T-helper 1 cell treated with Interleukin-12 subunit alpha and Interleukin-12 subunit beta and Interleukin-4 antibody, amounts not matched to agents 30 ng/mL and 1 ng/mL, for 36 hours (primary cell): ENCODE data around the gene ITGA6. TPM values are rescaled to one million over a fixed set of nuclear protein-coding genes. Genes with fewer than 3 reads are reported as not detected.

Experiments used
- intact Hi-C: fragments of 100-400 bp; cut with micrococcal nuclease; formaldehyde crosslinking; loops from one replicate; pipeline ENCODE4 v1.15.1; 2024
- total RNA-seq: library from RNA; stranded (reverse); gene quantifications from 2 replicates; pipeline ENCODE4 v1.2.3, GENCODE V29; 2022

ITGA6 gene
- total RNA-seq, 1 donor from 2014 or later, result 36.5 TPM

DNA sequence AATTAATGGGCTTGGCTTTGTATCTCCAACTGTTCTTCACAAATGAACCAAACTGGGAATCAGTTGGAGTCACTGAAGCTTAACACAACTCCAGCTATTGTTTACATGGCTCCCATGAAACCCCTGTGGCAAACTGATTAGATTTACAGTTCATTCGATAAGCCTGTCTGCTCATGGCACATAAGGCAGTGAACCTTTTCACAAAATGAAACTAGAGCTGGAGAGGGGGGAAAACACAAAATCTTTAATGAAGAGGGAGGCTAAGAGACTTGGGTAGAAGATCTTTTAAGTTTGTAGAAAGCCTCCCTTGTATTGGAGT lies 11.6 kb upstream of the ITGA6 start:
- intact Hi-C loops, result no loop called here

DNA sequence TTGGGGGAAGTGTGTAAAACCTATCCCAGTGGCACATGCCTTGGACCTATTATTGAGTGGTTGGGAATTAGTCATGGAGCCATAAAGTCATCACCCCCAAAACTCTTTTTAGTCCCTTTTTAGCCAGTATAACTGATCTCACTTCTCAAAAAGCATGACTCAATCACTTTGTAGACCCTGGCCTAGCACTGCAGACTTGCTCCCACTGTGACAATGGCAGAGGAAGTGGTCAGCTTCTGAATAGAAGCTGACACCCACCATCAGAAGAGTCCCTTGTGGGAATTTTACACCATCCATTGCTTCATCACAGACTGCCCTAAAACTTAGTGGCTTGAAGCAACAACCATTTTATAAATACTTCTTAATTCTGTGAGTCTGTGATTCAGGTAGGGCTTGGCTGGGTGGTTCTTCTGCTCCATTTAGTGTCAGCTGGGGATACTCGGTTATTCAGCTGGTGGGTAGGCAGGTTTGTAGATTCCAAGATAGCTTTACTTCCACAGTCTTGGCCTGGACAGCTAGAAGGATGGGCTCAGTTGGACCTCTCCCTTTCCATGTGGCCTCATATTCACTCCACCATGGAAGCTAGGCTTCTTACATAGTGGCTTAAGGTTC lies 10.8 kb upstream of the ITGA6 start:
- intact Hi-C loops, result no loop called here

DNA sequence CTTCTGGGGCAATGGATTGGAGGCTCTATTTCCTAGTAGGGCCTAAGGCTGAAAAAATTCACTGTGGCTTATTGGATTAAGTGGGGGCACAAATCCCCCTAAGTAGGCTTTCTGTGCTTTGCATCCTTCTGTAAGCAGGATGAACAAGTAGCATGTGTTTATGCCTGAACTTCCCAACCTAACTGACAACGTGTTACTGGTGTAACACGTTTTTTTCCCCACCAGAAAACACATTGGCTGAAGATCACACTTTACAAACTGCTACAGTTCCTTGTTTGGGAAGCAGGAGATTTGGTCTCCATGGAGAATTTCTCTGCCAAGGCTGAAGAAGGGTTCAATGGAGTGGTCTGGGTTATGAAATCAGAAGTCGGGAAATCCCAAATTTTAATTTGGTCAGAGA lies 7.2 kb upstream of the ITGA6 start:
- intact Hi-C loops, result no loop called here

DNA sequence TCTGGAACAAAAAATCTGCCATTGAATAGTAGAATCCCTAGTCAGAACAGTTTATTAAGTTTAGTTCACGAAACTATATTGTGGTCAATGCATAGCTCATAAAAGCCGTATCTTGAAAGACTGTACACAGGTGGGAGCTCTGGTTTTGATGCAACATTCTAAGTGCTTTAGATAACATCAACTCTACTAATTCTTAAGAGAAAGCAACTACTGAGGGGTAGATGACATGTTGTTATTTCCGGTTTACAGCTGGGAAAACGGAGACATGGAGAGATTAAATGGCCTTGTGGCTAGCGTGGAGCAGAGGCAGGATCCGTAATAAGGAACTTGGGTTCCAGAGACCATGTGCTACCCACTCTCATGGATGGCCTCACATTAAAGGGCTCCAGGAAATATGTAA lies 4.2 kb upstream of the ITGA6 start:
- intact Hi-C loops, result no loop called here

DNA sequence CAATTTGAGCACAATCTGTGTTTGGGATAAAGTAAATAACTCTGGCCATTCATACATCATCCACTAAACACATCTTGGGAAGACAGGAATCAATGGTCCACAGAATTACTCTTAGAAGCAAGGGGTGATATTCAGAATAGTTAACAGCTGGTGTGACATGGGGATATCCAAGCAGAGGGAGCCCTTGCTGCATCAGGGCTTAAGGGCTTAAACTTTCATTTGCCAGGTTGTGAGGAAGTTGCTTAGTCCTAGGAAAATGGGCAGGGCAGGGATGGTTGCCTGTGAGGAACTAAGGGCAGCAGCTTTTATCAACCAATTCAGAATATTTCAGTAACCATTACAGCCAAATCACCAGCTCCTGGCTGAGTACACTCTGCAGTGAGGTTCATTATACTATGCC lies 2.0 kb upstream of the ITGA6 start:
- intact Hi-C loops, result loop anchor here (5.0 kb wide), 1 partner anchor 338 kb away; the partner anchor contains the start of gene DLX1

DNA sequence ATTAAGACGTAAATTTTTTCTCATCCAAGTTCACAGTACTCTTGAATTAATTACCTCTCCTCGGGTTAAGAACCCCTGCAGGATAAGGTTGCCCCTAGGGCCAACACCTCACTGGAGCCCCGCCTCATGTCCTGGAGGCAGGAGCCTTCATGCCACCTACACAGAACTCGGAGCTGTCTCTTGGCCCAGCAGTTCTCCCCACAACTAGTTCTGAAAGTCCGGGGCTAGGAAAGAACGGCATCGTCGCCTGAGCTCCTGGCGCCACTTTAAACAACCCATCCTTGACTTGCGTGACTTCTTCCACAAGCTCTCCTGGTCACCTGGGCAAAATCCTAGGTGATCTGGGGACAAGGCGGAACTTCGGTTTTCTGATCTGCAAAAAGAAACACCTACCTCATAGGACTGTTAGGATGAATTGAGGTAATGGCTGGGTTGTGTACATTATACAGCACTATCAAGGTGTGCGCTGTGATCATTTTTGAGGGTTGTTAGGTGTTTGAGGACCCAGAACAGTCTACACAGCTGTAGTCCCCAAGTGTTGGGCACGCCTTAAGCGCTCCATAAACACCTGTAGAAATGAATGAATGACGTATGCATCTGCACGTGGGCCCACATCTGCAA lies 641 bp upstream of the ITGA6 start:
- intact Hi-C loops, result loop anchor here (1.0 to 5.0 kb wide), 4 partner anchors 11 to 339 kb away; partner anchors contain the start of gene DLX1

DNA sequence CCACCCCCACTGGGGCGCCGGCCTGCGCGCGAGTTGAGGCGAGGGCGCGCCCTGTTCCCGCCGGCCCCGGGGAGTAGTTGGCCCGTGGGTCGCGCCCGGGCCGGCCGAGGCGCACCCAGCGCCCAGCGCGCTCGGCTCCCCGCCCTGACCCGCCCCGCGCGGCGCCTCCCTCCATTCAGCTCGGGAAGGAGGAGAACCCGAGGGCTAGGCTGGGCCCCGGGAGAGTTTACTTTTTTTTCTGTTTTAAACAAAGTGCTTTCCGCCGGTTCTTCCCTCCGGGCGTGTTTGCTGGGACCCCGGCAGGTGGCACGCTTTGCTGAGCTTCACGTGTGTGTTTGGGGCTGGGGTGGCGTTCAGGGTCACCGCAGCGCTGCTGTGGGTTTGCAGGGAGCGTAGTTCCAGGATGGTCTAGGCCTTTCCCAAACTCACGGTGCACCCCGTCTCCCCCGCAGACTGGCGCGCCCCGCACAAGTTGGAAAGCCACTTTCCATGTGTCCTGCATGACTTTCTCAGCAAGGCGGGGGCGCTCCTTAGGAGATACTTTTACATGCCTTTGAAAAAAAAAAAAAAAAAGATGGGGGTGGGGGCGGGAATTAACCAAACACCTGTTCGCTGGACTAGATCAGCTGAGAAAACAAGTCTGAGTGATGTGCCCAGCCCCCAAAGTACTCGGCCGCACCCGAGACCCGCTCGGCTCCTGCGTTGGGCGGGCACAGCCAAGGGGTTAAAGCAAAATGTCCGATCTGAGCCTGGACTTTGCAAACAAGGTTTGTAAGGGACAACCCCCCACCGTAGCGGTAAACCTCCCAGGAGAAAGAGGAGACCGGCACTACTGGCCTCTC lies 825 bp downstream of the ITGA6 start:
- intact Hi-C loops, result loop anchor here (1.0 to 5.0 kb wide), 5 partner anchors 9 to 341 kb away; partner anchors contain the start of gene DLX1

DNA sequence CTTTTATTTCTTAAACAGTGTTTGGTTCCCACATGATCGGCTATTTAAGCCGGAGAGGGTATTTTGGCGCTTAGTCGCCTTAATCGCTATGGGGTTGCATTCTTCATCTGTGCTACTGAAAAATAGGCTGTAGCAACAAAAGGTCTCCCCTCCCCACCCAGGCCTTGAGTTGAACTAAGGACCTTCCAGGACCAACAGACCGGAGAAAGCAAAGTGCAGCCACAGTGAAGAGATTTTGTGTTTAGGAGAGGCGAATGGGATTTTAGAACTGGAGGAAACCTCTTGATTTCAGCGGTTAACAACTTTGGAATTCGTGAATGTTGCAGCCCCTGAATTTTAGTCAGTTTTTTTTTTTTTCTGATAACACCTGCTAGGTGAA lies 1.4 kb downstream of the ITGA6 start:
- intact Hi-C loops, result loop anchor here (2.0 to 5.0 kb wide), 2 partner anchors 126 to 342 kb away; partner anchors contain the start of gene DLX1

DNA sequence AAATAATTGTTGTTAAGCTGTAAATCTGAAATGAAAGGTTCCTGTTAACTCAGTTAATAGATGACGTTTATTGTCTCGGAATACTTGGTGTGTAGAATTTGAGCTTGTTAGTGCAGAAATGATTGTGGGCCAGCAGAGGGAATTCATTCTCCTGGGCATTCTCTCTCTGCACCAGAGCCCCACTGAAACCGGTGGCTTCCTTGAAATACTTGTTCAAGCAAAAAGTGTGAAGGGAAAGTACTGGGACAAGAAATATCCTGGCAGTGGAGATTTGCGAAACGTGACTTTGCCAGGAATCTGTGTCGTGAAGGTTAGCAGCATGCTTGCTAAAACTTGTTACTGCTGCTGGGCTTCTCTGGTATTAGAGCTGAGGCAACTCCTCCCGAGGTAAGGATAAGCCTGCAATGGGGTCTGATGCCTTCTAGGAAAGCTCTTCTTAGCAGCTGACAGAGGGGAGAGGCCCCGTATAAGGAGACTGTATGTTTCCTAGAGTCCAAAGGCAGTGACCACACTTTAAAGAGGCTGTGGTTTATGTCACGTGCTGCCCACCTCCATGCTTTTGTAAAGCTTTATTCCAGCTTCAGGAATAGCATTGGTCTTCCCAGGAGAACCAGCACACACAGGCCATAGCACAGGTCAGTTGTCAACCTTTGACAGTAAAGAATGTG lies 2.0 kb downstream of the ITGA6 start:
- intact Hi-C loops, result loop anchor here (2.0 to 5.0 kb wide), 2 partner anchors 125 to 342 kb away; partner anchors contain the start of gene DLX1

DNA sequence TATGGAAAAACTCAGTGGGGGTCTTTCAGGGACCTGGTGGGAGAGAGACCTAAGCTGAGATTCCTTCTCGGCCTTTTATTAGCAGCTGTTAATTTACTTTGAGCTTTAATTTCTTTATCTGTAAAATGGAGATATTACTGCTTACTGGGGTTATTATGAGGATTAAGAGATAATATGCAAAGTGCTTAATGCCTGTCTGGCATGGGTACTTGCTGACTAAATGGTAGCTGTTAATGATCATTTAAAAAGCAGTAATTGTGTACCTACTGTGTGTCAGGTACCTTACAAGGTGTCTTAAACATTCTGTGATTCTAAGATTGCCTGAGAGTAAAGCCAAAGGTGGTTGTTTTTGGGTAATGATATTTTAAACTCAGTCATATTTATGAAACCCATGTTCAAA lies 2.6 kb downstream of the ITGA6 start:
- intact Hi-C loops, result loop anchor here (10.0 kb wide), 2 partner anchors 505 to 995 kb away; partner anchors contain the start of genes DCAF17, HAT1 and METTL8

DNA sequence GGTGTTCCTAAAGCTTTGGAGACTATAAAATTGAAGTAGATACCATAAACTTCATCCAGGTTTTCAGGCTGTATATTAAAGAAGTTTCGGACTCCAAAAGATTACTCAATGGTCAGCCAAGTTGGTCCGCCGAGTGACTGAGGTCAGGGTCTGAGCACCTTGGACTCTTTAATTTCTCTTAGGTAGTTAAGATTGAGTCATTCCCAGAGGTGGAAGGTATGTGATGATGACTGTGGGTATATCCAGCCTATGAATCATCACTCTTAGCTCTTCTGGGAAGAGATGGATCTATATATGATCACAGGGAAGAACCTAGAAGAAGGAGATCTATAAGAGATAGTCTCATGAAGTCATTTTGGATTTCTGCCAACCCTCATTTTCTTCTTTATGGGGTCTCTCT lies 3.3 kb downstream of the ITGA6 start:
- intact Hi-C loops, result loop anchor here (10.0 kb wide), 2 partner anchors 506 to 996 kb away; partner anchors contain the start of genes DCAF17, HAT1 and METTL8

DNA sequence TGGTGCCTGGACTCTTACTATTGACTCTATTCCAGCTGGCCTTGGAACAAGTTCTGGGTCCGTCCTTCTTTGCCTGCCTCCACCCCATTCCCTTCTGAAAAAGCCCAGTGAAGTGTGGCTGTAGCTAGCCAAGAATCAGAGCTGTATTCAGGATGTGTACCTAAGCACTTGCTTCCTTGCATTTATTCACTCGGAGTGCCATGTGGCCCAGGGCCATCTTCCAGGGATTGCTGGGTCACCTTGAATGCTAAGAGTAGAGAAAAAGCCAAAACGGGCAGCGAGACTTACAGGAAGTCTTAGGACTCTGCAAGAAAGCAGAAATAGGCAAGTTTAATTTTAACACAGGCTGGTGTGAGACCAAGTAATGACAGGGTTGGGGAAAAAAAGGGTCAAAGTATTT lies 4.1 kb downstream of the ITGA6 start:
- intact Hi-C loops, result loop anchor here (10.0 kb wide), 2 partner anchors 507 to 997 kb away; partner anchors contain the start of genes DCAF17, HAT1 and METTL8

DNA sequence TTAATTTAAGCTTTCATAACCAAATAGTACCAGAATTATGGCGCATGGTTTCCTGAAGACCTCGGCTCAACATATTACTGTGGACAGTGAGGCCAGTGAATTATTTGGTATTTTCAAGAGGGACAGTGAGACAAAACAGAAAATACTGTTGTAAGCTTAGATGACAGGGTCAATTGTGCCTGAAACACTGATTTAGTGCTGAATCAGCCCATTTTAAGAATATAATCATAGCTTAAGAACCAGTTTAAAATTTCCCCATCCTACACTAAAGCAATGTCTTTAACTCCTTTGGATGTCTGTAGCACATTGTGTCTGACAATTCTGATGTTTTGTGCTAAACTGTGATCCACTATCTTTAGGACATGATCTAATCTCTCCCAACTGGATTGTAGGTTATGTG lies 4.6 kb downstream of the ITGA6 start:
- intact Hi-C loops, result loop anchor here (10.0 kb wide), 2 partner anchors 507 to 997 kb away; partner anchors contain the start of genes DCAF17, HAT1 and METTL8

DNA sequence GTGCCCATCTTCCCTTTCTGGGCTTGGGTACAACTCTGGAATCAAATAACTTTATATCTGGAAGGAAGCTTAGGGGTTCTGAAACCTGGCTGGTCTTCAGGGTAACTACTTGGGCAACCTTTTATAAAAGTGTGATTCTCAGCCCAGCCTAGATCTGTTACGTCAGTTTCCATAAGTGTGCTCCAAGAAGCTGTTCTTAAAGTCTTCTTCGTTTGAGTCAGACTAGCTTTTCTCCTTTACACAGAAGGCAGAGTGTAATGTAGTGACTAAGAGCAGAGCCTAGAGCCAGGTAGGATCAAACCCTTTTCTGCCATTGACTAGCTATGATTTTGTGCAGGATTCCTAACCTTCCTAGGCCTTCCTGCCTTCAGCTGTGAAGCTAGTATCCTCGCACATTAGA lies 5.8 kb downstream of the ITGA6 start:
- intact Hi-C loops, result loop anchor here (10.0 kb wide), 2 partner anchors 508 to 998 kb away; partner anchors contain the start of genes DCAF17, HAT1 and METTL8

DNA sequence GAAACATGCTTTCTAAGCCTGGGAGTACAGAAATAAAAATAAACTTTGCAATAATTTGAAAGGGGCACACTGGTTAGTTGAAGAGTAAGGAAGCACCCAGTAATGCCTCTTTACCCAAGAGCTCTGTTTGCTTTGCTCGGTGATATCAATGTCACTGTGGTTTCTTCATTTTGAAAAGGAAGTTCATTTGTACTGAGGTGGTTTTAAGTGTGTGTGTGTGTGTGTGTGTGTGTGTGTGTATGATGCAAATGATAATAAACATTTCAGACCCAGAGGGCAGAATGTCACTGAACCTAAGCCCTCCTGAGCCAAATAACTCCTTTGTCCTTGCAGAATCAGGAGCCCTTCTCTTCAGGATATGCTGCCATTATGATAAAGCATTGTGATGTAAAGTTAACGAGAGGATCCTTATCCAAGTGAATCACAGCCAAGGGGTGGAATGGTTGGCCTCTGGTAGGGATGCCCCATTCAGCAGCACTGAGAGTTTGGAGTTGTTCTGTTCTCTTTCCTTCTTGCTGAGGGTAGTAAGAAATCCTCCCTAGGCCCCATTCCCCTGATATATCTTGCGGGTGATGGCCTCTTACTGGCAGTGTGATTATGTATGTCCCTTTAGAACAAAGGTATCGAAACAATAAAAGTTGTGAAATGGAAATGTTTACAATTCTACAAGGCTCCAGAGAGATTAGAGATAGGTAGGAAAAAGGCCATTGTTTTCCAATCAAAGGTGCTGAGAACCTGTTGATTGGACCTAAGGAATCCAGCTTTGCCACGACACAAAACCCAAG lies 7.6 kb downstream of the ITGA6 start:
- intact Hi-C loops, result loop anchor here (5.0 to 10.0 kb wide), 3 partner anchors 510 to 1508 kb away; partner anchors contain the start of genes DCAF17, GORASP2, HAT1 and METTL8

DNA sequence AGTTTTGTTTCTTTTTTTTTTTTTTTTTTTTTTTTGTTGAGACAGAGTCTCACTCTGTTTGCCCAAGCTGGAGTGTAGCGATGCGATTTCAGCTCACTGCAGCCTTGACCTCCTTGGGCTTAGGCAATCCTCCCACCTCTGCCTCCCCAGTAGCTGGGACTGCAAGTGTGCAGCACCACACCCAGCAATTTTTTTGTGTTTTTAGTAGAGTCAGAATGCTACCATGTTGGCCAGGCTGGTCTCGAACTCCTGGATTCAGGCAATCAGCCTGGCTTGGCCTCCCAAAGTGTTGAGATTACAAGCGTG lies 8.2 kb downstream of the ITGA6 start:
- intact Hi-C loops, result loop anchor here (5.0 to 10.0 kb wide), 3 partner anchors 511 to 1508 kb away; partner anchors contain the start of genes DCAF17, GORASP2, HAT1 and METTL8

DNA sequence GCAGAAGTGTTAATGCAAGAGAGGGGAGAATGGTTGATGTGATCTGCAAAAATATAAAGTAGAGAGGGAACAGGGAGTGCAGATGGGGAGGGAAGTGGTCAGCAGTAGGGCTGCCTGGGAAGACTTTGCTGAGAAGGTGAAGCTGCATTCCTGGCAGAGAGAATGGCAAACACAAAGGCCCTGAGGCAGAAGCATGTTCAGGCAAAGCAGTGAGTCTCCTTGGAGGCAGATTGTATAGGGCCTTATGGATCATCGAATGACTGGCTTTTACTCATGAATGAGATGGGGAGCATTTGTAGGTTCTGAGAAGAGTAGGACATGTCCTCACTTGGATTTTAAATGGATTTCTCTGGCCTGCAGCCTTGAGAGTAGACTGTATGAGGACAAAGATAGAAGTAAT lies 9.5 kb downstream of the ITGA6 start:
- intact Hi-C loops, result loop anchor here (1.0 to 10.0 kb wide), 4 partner anchors 10 to 1510 kb away; partner anchors contain the start of genes DCAF17, GORASP2, HAT1 and ITGA6

DNA sequence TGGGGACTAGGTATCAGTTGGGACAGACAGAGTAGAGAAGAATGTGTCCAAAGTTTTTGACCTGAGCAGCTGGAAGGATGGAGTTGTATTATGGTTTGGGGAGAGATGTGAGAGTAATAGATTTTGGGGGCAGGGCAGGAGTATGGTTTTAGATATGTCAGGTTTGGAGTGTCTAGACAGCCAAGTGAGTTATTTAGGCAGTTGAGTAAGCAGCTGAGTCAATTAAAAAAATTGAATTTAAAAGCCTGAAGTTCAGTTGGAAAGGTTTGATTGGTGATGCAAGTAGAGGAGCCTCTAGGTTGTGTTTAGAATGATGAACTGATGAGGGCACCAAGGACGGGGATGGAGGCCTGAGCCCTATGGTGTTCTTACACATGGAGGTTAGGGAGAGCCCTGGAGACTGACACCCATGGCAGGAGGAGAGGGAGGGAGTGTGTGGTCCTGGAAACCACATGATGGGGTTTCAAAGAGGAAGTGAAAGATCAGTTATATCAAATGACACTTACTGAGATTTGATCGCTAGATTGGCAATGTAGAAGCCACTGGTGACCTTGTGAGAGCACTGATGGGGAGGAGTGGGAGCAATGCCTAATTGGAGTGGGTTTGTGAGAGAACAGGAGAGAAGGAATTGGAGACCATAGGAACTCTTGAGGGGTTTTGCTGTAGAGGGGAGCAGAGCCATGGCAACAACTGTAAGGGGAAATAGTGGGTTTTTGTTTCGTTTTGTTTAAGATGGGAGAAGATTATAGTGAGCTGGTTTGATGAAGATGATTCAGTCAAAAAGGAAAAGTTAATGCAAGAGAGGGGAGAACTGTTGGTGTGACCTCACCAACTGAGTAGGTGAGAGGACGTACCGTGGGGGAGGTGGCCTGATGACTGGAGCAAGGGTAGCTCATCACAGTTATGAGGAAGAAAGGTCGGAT lies 10.3 kb downstream of the ITGA6 start:
- intact Hi-C loops, result loop anchor here (1.0 to 10.0 kb wide), 6 partner anchors 9 to 1510 kb away; partner anchors contain the start of genes DCAF17, GORASP2, HAT1 and ITGA6
